Measurements from ENCODE around the gene ASPSCR1. TPM values are rescaled to one million over a fixed set of nuclear protein-coding genes. Genes with fewer than 3 reads are reported as not detected.

Gene ASPSCR1
- total RNA-seq, 1 experiment from 2014 or later = 51.0 TPM

DNA sequence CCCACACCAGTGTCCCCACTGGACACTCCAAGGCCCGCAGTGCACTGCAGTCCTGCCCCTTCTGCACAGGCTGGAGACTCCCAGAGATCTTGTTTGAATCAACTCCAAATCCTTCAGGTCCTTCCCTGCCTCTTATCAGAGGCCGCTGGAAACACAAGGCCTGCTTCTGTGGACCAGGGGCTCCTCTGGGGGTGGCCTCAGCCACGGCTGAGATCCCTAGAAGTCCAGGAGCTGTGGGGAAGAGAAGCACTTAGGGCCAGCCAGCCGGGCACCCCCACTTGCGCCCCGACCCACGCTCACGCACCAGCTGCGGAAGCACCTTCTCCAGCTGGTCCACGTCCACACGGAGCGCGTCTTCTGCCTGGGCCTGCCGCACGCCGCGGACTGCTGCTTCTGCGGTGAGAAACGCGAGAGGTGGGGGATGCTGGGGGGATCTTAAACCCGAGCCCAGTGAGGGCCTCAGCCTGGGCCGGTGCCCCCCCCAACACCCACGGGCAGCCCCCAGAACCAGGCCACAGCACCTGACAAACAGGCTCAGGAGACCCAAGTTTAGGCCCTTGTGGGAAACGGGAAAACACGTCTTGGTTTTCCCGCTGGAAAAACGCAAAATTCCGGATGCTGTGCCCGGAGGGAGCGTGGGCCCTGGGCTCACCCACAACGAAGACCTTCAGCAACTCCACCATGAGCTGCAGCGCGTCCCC lies 41.7 kb downstream of the ASPSCR1 start (continued):
- TF ChIP-seq ZBTB33 (IDR thresholded peaks at IDR 0.05; ENCODE audit: extremely low read depth, insufficient replicate concordance, low read length) (no peak), SP1 (IDR thresholded peaks at IDR 0.05; ENCODE audit: low read depth) (no peak), ZNF274 (IDR thresholded peaks at IDR 0.05; ENCODE audit: low read depth, low read length) (no peak)

DNA sequence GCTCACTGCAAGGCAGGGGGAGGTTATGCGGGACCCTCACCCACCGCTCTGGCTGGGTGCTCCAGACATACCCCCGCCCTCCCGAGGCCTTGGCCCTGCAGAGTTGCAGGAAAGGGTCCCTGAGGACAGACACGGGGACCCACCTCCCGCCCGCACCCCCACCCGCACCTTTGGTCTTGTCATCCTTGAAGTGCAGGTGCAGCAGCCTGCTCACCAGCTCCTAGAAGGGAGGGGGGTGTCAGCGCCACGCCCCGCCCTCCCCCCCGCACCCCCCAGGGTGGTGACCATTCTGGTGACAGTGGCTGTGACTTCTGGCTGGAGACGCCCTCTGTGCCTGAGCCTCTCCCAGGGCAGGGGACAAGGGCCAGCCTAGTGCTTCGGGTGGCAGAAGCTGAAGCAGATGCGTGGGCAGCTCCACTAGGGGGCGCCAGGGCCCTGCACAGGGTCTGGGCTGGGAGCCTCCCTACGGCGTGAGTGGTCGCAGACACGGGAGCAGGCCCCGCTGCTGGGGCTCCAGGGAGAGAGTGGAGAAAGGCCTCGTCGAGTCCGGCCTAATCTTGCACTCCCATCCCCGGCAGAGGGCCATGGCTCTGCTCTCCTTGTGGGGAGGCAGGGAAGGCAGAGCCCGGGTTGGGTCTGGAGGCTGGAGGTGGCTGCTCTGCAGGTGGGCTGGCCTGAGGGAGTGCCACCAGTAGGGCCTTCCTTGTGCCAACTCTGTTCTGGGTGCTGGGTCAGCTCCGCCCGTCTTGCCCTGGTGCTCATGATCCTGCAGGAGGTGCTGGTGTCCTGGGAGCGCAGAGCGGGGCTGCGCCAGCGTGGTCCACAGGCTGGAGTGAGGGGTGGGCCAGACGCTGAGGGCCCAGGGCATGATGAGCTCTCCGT lies 42.5 kb downstream of the ASPSCR1 start:
- no peaks in the 10 kb centered on the region for H3K9me2 ChIP-seq (ENCODE audit: insufficient read depth)
- no peak overlapping the region for H2AFZ ChIP-seq (ENCODE audit: low read depth, low read length, poor library complexity, severe bottlenecking)
- H3K4me2 ChIP-seq (ENCODE audit: low read length) = peak overlapping the region; percentile 80
- ChIA-PET CTCF (interaction anchor here (0.7 to 5.3 kb wide), 15 partner anchors 9 to 168 kb away, joined by 3 to 151 read pairs (median 5); partner anchors contain the start of genes ARHGDIA, DCXR, MAFG and NOTUM), RAD21 (ENCODE audit: low non-redundant PET in 1 of 2, low total read pairs in 2 of 2, uncharacterized antibody in 2 of 2, unreplicated experiment in 2 of 2) (interaction anchor here (0.6 to 5.3 kb wide), 3 partner anchors 60 to 86 kb away, joined by 3 to 50 read pairs (median 40); partner anchors contain the start of gene NOTUM (in 2 of the 2)), POLR2A (interaction anchor here (0.7 to 1.5 kb wide), 4 partner anchors 11 to 92 kb away, joined by 3 to 4 read pairs (median 3); partner anchors contain the start of genes DCXR, MAFG and RAC3)
- no TSS peak for BruUV-seq (replicated peaks)
- peak overlapping the region; percentile 96 for H3K27ac ChIP-seq (ENCODE audit: low read depth, low read length)
- H4K20me1 ChIP-seq (ENCODE audit: insufficient read depth) = peaks cover 4% of the 10 kb centered on the region; the same call in 1 of the 2 replicates
- peaks cover 0 to 10% of the 10 kb centered on the region in 2 experiments; a peak in 1 of 4 replicates for H3K36me3 ChIP-seq (ENCODE audit: control insufficient read depth in 1 of 2, insufficient read depth in 2 of 2, low read length in 2 of 2)
- H3K79me2 ChIP-seq (ENCODE audit: insufficient read depth, low read length) = peaks cover 46% of the 10 kb centered on the region
- no peaks in the 10 kb centered on the region for H3K9me3 ChIP-seq (ENCODE audit: control insufficient read depth in 1 of 2, insufficient read depth in 1 of 2, low read depth in 1 of 2, low read length in 2 of 2)
- no peak overlapping the region for H3K4me3 ChIP-seq (replicated peaks in 1 of 2; ENCODE audit: low read depth in 1 of 2, low read length in 2 of 2)
- H3K4me1 ChIP-seq (ENCODE audit: control insufficient read depth in 1 of 2, insufficient read depth in 2 of 2, low read length in 2 of 2) = peaks cover 29 to 47% of the 10 kb centered on the region in 2 experiments
- intact Hi-C loops (cut with micrococcal nuclease) = loop anchor here (2.0 to 5.0 kb wide), 3 partner anchors 17 to 732 kb away; partner anchors contain the start of genes PCYT2 and TBCD
- peak; percentile 56 for DNase-seq (ENCODE audit: low read depth, low spot score)
- no peaks in the 10 kb centered on the region for H3K27me3 ChIP-seq (ENCODE audit: insufficient read depth, low read length)
- peak; percentile 30 for ATAC-seq
- H3K9ac ChIP-seq (ENCODE audit: low read length) = 0 out of 2 replicates have a peak overlapping the region, but pooled peaks have one; percentile 5
- TF ChIP-seq, protein P1, sequence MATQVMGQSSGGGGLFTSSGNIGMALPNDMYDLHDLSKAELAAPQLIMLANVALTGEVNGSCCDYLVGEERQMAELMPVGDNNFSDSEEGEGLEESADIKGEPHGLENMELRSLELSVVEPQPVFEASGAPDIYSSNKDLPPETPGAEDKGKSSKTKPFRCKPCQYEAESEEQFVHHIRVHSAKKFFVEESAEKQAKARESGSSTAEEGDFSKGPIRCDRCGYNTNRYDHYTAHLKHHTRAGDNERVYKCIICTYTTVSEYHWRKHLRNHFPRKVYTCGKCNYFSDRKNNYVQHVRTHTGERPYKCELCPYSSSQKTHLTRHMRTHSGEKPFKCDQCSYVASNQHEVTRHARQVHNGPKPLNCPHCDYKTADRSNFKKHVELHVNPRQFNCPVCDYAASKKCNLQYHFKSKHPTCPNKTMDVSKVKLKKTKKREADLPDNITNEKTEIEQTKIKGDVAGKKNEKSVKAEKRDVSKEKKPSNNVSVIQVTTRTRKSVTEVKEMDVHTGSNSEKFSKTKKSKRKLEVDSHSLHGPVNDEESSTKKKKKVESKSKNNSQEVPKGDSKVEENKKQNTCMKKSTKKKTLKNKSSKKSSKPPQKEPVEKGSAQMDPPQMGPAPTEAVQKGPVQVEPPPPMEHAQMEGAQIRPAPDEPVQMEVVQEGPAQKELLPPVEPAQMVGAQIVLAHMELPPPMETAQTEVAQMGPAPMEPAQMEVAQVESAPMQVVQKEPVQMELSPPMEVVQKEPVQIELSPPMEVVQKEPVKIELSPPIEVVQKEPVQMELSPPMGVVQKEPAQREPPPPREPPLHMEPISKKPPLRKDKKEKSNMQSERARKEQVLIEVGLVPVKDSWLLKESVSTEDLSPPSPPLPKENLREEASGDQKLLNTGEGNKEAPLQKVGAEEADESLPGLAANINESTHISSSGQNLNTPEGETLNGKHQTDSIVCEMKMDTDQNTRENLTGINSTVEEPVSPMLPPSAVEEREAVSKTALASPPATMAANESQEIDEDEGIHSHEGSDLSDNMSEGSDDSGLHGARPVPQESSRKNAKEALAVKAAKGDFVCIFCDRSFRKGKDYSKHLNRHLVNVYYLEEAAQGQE (IDR thresholded peaks at IDR 0.05; ENCODE audit: low read depth) = no peak
- TF ChIP-seq ZFX (IDR thresholded peaks at IDR 0.05) (peak; percentile 19; the same call in 1 of the 2 replicates), CBX3 (IDR thresholded peaks at IDR 0.05; ENCODE audit: low read depth) (no peak), EZH2 (IDR thresholded peaks at IDR 0.05) (no peak), SIN3A (IDR thresholded peaks at IDR 0.05; ENCODE audit: low read depth) (no peak), POLR2AphosphoS5 (IDR thresholded peaks at IDR 0.05; ENCODE audit: low read depth, low read length) (no peak; the same call in 1 of the 2 replicates), RAD21 (IDR thresholded peaks at IDR 0.05; ENCODE audit: low read depth) (peak; percentile 74), ZNF274 (IDR thresholded peaks at IDR 0.05; ENCODE audit: low read depth, low read length) (no peak), ELF1 (IDR thresholded peaks at IDR 0.05; ENCODE audit: borderline replicate concordance, low read depth) (no peak), EZH2phosphoT487 (IDR thresholded peaks at IDR 0.05; ENCODE audit: borderline replicate concordance) (no peak)
- TF ChIP-seq, protein P2, sequence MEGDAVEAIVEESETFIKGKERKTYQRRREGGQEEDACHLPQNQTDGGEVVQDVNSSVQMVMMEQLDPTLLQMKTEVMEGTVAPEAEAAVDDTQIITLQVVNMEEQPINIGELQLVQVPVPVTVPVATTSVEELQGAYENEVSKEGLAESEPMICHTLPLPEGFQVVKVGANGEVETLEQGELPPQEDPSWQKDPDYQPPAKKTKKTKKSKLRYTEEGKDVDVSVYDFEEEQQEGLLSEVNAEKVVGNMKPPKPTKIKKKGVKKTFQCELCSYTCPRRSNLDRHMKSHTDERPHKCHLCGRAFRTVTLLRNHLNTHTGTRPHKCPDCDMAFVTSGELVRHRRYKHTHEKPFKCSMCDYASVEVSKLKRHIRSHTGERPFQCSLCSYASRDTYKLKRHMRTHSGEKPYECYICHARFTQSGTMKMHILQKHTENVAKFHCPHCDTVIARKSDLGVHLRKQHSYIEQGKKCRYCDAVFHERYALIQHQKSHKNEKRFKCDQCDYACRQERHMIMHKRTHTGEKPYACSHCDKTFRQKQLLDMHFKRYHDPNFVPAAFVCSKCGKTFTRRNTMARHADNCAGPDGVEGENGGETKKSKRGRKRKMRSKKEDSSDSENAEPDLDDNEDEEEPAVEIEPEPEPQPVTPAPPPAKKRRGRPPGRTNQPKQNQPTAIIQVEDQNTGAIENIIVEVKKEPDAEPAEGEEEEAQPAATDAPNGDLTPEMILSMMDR (IDR thresholded peaks at IDR 0.05 in 2 of 3, conservative IDR thresholded peaks at IDR 0.05 in 1 of 3; ENCODE audit: borderline replicate concordance in 1 of 3, insufficient read depth in 1 of 3, low read depth in 2 of 3, low read length in 2 of 3) = peak; percentile 89 to 95 (median 91)

Measured in HCT116 (cell line).